GM21717 (cell line): Measurements from ENCODE around the gene FBXW8.
"Not testable (repeated sequence)": the region's sequence is repeated elsewhere in the genome, so short reads cannot be mapped to it uniquely, and the experiment has no call there.

Experiments used
- ATAC-seq: cut with Tn5 transposase; IDR thresholded peaks from one replicate; pipeline ENCODE4 v1.9.1; 2021; ENCODE audit warnings: mild to moderate bottlenecking, moderate library complexity; ENCODE audit not compliant: unreplicated experiment

The FBXW8 gene

GRCh38 chr12:117049295-117049694 is 138.5 kb downstream of the FBXW8 start:
- ATAC-seq, result no peak

GRCh38 chr12:117050060-117050459 is 139.3 kb downstream of the FBXW8 start:
- ATAC-seq, result no peak

GRCh38 chr12:117051380-117051779 is 140.6 kb downstream of the FBXW8 start:
- no peak for ATAC-seq

GRCh38 chr12:117052386-117053049 is 141.8 kb downstream of the FBXW8 start:
- ATAC-seq, result peak; percentile 61

GRCh38 chr12:117053050-117053400 is 142.3 kb downstream of the FBXW8 start:
- peak; percentile 22 for ATAC-seq

- no peak for ATAC-seq
Observed at GRCh38 chr12:117053597-117054201, 142.9 kb downstream of the FBXW8 start.

- ATAC-seq, result no peak
Observed at GRCh38 chr12:117054279-117054678, 143.5 kb downstream of the FBXW8 start.

- ATAC-seq, result not testable (repeated sequence)
Observed at GRCh38 chr12:117057626-117058025, 146.9 kb downstream of the FBXW8 start.

GRCh38 chr12:117058442-117059072 is 147.8 kb downstream of the FBXW8 start:
- no peak for ATAC-seq

- no peak for ATAC-seq
Observed at GRCh38 chr12:117059156-117059555, 148.4 kb downstream of the FBXW8 start.

- ATAC-seq, result no peak
Observed at GRCh38 chr12:117060246-117060928, 149.6 kb downstream of the FBXW8 start.

- ATAC-seq, result no peak
Observed at GRCh38 chr12:117060929-117061305, 150.2 kb downstream of the FBXW8 start.

GRCh38 chr12:117061555-117062079 is 150.9 kb downstream of the FBXW8 start:
- ATAC-seq, result no peak

GRCh38 chr12:117063162-117063911 is 152.6 kb downstream of the FBXW8 start:
- no peak for ATAC-seq

GRCh38 chr12:117064049-117064448 is 153.3 kb downstream of the FBXW8 start:
- no peak for ATAC-seq

- ATAC-seq, result no peak
Observed at GRCh38 chr12:117064596-117064995, 153.8 kb downstream of the FBXW8 start.

GRCh38 chr12:117067016-117067415 is 156.3 kb downstream of the FBXW8 start:
- no peak for ATAC-seq

- no peak for ATAC-seq
Observed at GRCh38 chr12:117067638-117068037, 156.9 kb downstream of the FBXW8 start.

GRCh38 chr12:117068492-117068891 is 157.7 kb downstream of the FBXW8 start:
- no peak for ATAC-seq

GRCh38 chr12:117069101-117069797 is 158.5 kb downstream of the FBXW8 start:
- ATAC-seq, result no peak
